GM12878 (cell line): ENCODE results near the gene ACSF2.

Source experiments
- ESRRA ChIP-seq: IDR thresholded peaks from 2 replicates; pipeline ENCODE4 v1.6.1; 2012; ENCODE audit warnings: mild to moderate bottlenecking, low read length, improper control_type of control experiment
- POLR2A ChIP-seq: IDR thresholded peaks from 2 replicates; pipeline ENCODE4 v1.6.1; 2011; ENCODE audit warnings: low read depth, mild to moderate bottlenecking, low read length
- POLR2AphosphoS5 ChIP-seq: IDR thresholded peaks from 2 replicates; pipeline ENCODE4 v1.6.1; 2011; ENCODE audit warnings: mild to moderate bottlenecking, low read length, inconsistent platforms
- TAF1 ChIP-seq: IDR thresholded peaks from 2 replicates; pipeline ENCODE4 v1.6.1; 2011; ENCODE audit warnings: mild to moderate bottlenecking, low read depth, low read length, borderline replicate concordance
- TF ChIP-seq, protein P1 (sequence below): fragments of 450-650 bp; IDR thresholded peaks from 2 replicates; pipeline ENCODE4 v1.6.1; 2018; ENCODE audit warnings: mild to moderate bottlenecking, low read depth, moderate library complexity; ENCODE audit not compliant: partially characterized antibody
- TF ChIP-seq, protein P2 (sequence below), 3 experiments: IDR thresholded peaks in 2 of 3; conservative IDR thresholded peaks in 1 of 3; 2 replicates each; pipeline ENCODE4 v1.5.1; 2011; ENCODE audit warnings: low read depth in 3 of 3, low read length in 3 of 3, mild to moderate bottlenecking in 3 of 3, control low read depth in 2 of 3, moderate library complexity in 2 of 3, inconsistent platforms in 1 of 3, mixed read lengths in 1 of 3; ENCODE audit not compliant: control insufficient read depth in 2 of 3, insufficient read depth in 1 of 3; ENCODE audit errors: extremely low read depth in 1 of 3

DNA sequence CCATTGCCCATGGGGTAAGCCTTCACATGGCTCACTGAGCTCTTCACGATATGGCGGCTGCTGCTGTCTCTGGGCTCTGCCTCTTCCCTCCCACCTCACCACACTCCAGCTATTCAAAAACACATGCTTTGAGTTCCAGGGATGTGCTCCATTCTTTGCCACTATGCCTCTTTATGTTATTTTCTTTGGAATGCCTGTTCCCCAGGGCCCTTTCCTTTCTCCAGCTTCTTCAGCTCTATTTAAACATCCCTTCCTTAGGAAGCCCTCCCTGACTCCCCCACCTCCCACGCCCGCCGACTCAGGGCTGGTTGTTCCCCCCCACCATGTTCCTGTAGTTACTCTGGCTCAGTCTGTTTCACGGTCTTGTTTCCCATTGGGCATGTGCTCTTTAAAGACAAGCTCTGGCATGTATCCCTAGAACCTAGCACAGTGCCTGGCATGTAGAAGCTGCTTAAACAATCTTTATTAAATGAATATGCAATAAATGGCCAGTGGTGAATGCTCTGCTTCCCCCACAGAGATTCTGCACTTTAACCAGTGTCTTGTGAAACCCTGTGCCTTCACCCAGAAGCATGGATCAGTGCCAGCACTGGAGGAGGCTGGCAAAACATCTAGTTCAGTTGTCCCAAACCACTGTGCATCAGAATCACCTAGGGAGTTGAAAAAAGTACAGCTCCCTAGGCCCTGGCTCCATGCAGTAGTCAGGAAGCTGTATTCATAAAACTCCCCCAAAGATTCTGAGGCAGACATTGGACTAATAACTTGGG, 89.1 kb downstream of the ACSF2 start:
- TF ChIP-seq, protein P1, sequence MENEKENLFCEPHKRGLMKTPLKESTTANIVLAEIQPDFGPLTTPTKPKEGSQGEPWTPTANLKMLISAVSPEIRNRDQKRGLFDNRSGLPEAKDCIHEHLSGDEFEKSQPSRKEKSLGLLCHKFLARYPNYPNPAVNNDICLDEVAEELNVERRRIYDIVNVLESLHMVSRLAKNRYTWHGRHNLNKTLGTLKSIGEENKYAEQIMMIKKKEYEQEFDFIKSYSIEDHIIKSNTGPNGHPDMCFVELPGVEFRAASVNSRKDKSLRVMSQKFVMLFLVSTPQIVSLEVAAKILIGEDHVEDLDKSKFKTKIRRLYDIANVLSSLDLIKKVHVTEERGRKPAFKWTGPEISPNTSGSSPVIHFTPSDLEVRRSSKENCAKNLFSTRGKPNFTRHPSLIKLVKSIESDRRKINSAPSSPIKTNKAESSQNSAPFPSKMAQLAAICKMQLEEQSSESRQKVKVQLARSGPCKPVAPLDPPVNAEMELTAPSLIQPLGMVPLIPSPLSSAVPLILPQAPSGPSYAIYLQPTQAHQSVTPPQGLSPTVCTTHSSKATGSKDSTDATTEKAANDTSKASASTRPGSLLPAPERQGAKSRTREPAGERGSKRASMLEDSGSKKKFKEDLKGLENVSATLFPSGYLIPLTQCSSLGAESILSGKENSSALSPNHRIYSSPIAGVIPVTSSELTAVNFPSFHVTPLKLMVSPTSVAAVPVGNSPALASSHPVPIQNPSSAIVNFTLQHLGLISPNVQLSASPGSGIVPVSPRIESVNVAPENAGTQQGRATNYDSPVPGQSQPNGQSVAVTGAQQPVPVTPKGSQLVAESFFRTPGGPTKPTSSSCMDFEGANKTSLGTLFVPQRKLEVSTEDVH: no peak
- TF ChIP-seq, protein P2, sequence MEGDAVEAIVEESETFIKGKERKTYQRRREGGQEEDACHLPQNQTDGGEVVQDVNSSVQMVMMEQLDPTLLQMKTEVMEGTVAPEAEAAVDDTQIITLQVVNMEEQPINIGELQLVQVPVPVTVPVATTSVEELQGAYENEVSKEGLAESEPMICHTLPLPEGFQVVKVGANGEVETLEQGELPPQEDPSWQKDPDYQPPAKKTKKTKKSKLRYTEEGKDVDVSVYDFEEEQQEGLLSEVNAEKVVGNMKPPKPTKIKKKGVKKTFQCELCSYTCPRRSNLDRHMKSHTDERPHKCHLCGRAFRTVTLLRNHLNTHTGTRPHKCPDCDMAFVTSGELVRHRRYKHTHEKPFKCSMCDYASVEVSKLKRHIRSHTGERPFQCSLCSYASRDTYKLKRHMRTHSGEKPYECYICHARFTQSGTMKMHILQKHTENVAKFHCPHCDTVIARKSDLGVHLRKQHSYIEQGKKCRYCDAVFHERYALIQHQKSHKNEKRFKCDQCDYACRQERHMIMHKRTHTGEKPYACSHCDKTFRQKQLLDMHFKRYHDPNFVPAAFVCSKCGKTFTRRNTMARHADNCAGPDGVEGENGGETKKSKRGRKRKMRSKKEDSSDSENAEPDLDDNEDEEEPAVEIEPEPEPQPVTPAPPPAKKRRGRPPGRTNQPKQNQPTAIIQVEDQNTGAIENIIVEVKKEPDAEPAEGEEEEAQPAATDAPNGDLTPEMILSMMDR (IDR thresholded peaks at IDR 0.05 in 2 of 3, conservative IDR thresholded peaks at IDR 0.05 in 1 of 3; ENCODE audit: control insufficient read depth in 2 of 3, extremely low read depth in 1 of 3, insufficient read depth in 1 of 3, low read depth in 3 of 3, low read length in 3 of 3): no peak
- no peak for TF ChIP-seq ESRRA
- no peak for TF ChIP-seq POLR2AphosphoS5
- TF ChIP-seq POLR2A: no peak
- TF ChIP-seq TAF1: no peak
